ENCODE measurements around the gene CD207. TPM values are rescaled to one million over a fixed set of nuclear protein-coding genes. Genes with fewer than 3 reads are reported as not detected.

CD207 gene

Small RNA genes lying within 50 kb of the gene (small RNA-seq; reads per million reads assigned to genes)
- gene HMGN2P21 (ENCODE audit: insufficient read depth): not detected
